Activated naive CD4-positive, alpha-beta T cell (primary cell): Measurements from ENCODE around the gene RASEF.

Experiments used
- DNase-seq, 4 experiments: peaks; one replicate each; lab custom pipeline; 2025; lab: John Stamatoyannopoulos, UW

Gene RASEF

DNA sequence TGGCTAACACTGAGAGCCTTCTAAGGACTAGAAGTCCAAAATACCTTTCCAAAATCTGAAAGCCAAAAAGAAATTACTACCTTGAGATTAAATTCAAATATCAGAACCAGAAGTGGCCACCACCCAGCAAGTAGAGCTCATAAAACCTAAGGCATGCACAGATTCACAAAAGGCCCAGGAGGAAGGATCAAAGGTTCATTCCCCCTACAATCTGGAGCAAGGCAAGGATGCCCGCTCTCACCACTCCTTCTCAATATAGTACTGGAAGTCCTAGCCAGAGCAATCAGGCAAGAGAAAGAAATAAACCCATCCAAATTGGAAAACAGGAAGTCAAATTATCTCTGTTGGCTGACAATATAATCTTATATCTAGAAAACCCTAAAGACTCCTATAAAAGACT is 6.0 kb downstream of the RASEF start:
- no peak for DNase-seq

DNA sequence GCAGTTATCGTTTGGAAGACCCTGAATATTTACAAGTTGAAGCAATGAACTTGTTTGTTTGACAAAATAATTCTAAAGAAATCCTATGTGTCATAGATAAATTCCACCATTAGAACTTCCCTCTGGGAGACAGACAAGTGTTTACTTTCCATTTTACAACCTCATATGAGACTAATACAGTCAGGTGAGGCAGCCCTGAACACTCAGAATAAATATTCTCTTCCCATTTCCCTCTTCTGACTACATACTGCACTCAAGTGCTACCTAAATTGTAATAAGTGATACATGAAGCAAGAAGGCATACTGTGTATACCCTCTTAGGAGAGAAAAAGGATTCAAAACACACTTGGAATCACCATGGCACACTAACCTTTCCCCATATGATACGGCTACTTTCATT is 6.8 kb downstream of the RASEF start:
- DNase-seq, result no peak

DNA sequence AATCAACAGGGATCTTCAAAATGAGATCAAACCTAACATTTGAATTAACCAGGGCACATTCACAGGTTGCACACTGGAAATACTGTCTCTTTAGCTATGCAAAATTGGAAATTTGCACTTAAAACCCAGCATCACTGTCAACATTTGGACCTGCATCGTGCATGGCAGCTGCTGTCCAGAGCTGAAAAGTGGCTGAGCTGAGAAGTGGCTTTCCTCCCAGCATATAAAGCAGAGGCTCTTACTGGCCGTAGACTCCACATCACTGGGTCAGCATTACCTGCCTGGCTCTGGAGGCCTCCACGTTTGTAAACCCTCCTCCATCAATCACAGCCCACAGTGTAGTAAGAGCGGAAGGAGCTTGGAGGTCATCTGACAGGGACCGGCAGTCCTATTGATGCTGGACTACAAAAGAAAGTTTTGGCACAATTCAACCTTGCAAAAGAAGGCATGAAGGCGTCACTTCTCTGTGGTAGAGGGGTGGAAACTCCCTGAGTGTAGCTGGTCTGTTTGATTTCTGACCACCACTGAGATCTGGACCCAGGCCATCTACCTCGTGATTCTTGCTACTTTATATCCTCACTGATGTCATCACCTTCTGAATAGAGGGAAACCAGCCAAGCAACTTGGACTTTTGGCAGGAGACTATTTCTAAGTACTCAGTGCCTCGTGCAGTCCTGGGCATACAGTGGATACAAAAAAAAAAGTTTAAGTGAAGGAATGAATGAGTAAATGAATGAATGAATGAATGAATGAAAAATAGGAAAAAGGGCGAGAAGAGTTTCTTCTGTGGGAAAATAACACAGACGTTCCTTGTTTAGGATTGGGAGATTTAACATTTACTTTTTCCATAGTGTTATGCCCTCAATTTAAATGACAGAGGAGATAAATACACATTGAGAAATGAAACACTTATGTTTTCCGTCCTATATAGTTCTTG is 14.8 kb downstream of the RASEF start:
- no peak for DNase-seq

DNA sequence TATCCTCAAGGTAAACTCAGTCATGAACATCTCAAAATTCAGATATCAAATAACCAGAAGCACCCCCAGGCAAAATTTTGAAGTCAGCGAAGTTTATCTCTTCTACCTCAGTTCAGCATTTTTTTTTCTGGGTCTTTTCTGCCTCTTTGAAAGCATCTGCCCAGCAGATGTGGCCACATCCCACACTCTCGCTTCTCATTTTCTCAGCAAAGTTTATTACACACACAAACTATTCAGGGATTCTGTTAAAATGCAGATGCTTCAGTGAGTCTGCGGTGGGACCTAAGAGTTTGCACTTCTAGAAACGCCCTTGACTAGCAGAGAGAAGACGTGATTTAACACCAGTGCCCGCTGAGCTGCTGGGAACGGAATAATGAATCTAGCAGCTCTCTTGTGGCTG is 19.3 kb downstream of the RASEF start:
- no peak for DNase-seq

DNA sequence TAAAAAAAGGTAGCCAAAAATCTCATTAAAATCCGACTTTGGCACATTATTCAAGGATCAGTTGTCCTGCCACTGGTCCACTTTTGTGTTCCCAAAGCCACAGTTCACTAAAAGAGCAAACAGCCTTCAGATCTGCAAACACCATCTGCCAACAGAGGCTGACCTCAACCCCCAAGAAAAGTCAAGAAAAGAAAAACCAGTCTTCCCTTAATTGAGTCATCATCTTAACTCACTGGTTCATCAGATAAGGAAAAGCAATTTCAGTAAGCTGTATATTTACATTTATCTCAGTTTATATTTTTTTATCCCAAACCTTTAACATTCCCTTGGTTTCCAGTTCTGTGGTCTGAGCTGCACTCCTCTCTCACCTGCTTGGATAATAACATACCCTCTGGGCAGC is 21.2 kb downstream of the RASEF start:
- DNase-seq, result no peak

DNA sequence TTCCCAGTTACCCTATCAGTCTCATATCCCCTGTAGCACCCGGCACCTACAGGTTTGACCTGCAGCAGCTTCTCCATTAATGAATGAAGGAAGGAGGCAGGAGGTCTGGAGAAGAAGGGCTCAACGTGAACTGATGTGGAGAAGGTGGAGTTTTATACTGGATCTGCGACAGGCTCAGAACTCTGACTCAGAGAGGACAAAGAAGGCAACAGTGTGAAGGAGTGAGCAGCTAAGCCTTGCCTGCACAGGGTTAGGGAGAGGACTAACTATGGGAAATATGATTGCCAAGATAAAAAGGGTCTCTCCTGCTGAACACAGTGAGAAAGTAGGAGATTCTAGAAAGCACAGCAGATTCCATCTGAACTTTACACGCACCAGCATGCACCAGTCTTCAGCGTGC is 23.6 kb downstream of the RASEF start:
- DNase-seq, result no peak

DNA sequence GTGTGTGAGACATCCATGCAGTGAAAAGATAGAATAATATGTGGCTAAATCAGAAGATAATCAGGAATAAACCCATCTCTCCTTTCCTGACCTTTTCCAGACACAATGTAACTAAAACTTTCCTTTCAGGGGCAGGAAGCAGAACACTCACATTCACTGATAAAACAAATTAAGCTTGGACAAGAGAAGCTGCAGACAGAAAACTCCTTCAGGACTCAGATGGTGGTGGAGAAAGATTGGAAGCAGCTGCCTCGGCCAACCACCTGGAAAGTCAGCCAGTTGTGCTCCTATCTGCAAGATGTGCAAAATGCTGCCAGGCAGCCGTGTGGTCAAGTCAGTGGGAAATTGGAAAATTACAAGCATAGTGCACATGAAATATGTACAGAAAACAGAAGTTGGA is 26.9 kb downstream of the RASEF start:
- DNase-seq, result no peak

DNA sequence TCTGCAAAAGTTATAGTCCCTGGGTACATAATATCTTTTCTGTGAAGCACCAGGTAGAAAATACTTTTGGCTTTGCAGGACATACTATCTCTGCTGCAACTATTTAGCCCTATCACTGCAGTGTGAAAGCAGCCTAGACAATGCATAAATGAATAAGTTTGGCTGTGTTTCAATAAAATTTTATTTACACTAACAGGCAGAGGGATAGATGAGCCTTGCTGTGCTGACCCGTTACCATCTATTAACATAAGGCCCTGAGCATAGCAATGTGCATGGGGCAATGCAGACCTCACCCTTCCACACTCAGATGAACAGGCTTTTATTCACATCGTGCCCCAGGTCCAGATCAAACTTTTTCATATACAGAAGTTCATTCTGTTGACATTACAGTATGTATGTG is 27.8 kb downstream of the RASEF start:
- no peak for DNase-seq

DNA sequence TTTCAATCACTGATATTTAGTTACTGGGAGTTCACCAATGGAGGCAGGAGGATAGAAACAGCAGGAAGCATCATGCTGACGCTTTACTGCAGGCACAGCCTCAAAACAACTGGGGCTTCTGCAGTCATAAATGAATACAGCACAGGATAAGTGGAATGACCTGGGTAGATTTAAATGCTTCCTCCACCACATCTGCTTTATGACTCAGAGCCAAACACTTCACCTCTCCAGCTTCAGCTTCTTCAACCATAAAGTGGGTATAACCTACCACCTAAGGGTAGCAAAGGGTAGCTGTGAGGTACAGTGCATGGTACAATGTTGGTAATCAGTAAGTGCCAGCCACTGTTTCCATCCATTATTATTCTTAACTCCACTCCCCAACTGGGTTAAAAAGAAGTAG is 28.4 kb downstream of the RASEF start:
- no peak for DNase-seq

DNA sequence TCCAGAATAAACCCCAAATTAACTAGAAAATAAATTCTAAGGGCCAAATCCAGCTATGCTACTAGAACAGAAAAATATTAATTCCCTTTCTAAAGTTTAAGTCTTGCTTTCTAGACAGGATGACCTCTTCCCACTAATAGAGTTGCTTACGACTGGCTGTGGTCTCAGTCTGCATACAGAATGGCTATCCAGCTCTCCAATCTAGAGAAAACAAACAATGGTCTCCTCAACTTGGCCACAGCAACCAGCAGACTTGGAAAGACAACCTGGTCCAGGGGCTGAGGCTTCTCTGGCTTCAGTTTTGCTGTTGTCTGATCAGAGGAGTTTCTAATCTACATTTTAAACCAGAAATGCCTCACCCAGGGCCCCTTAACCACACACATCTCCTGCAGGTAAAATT is 28.9 kb downstream of the RASEF start:
- DNase-seq, result no peak

DNA sequence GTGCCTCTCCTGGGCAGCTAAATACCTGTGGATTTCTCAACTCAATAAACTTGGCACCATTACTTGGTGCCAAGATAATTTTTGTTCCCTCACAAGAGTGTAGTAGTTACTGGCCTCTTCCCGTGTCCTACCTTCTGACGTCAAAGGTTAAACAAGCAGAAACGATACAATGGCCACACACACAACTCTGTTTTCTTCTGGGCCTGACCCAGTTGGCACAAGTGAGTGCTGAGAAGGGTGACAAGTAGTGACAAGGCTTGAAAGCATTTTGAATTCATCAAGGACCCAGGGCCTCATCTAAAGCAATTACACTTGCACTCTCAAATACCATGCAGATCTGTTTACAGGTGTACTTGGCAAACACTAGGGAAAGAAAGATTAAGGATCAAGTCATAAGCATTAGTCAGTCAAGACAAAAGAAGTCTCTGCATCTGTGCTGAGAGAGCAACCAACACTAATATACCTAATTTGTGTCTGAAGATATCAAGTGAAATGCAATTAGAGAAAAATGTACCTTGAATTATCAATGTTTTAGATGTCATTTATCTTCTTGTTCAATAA is 30.8 kb downstream of the RASEF start:
- DNase-seq, result no peak

DNA sequence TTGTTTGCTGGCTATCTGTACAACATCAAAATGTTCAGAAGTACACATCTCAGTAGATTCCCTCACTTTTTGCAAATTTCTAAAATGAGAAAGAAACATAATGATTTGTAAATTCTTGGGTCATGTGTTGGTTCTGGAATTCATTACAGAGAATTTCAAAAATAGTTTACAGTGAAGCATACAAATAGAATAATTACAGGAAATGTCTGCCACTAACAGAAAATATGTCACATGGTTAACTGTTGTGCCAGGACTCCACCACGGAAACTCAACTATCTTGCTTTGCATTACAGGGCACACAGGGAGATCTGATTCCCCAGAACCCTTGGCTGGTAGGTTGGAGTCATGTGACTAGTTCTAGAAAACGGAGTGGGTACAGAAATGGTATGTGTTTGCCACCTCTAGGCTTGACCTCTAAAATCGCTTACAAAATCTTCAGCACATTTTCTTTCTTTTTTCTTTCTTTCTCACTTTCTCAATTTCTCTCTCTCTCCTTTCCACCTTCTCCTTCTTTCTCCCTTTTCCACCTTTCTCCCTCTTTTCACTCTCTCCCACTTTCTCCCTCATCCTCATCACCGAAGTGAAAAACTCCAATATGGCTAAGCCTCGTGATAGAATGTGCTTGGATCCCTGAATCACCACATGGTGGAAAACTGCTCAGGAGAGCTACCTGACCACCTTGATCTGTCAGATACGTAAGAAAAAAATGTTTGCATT is 32.4 kb downstream of the RASEF start:
- DNase-seq, result no peak

DNA sequence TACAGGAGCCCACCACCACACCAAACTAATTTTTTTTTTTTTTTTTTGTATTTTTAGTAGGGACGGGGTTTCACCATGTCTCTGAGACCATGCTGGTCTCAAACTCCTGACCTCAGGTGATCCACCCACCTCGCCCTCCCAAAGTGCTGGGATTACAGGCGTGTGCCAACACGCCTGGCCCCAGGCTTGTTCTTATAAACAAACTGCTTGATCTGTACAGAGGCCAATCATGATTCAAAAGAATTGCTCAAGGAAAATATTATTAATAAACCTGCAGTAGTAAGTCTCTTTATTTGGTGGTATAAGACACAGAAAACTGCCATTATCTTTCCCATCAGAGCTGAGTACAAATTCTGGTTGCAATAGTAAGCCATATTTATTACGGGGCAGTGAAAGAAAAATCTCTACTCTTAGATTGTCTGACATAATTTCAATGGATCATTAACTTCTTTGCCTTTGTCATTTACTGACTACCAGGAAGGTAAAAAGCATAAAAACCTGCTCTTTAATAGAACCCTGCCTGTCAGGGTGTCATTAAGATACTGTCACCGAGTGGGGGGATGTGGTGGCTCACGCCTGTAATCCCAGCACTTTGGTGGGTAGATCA is 33.3 kb downstream of the RASEF start:
- DNase-seq, result no peak

DNA sequence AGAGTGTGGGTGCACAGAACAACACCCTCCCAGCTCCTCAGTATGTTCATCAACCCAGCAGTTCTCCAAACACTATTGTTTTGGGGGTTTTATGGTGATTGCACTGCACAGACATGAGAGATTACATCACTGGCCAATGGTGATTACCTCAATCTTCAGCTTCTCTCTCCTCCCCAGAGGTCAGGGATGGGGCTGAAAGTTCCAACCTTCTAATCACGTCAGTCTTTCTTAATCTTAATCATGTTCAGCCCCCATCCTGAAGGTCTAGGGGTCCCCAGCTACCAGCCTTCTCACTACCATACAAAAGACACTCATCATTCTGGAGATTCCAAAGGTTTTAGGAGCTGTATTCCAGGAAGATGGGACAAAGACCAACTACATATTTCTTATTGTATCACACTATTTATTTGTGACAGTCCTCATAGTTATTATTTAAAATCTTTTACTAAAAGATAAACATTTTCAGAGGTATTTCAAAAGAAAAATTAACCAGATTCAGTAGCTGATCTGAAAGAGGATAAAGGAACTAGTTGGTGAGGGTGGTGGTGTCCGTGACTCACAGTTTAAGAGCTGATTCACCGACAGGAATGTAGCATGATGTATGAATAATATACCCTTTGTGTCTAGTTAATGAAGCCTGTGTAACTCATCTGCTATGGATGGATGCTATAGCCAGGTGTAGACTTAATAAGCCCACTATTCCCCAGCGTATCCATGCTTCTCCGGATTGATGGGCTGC is 35.6 kb downstream of the RASEF start:
- no peak for DNase-seq

DNA sequence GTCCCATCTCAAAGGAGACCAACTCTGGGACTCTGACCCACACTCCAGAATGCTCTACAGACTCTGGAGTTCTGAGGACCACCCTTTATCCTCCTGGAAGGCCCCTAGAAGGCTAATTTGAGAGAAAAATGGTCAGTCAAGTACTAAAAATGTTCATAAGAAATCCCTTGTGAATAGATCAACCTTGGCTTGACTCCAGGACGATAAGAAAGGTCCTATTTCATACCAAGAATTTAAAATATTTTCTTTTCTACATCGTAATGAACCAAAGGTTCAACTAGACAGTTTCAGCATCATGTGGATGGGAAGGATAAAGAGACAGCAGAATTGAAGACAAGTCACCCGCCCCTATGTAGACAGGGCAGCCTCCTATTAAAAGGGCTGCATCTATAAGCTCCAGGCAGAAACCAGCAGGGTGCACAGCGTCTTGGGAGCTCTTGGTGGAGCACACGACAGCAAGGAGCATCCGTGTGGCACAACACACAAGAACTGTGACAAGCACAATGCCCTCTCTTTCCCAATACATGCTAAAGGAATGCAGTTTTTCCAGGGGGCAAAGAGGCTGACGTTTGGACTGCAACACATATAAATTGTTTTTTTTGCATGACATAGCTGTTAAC is 38.3 kb downstream of the RASEF start:
- DNase-seq, result no peak

DNA sequence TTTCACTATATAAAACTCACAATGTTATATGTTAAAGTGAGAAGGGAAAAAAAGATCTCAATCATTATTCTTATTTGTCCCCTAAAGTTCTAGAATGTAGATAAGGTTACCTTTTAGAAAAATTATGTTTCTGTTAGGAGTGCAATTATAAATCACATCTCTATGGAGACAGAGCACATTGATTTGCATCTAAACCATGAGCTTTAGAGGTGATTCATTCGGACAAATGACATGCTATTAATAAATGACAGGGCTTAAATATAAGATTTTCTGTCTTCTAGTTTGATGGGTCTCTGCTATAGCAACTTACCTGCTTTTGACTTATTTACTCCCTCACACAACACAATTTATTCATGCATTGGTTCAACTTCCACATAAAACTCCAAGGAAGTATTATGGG is 39.8 kb downstream of the RASEF start:
- DNase-seq, result no peak

DNA sequence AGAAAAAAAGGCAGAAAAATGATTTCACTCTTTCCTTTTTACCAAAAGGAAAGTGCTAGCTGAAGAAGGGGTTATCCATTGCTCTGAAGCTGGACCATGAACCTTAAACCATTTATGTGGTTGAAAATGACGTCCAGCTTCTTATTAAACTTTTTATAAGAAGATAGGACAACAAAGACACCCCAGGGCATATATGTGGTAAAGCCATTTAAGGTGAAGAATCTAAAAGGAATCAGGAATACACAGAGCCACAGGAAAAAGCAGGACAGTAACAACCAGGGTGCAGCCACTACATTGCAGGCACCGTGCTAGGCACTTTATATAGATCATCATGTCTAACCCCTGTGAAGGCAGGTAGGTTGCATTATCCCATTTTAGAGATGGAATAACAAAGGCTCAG is 42.1 kb downstream of the RASEF start:
- DNase-seq, result no peak

DNA sequence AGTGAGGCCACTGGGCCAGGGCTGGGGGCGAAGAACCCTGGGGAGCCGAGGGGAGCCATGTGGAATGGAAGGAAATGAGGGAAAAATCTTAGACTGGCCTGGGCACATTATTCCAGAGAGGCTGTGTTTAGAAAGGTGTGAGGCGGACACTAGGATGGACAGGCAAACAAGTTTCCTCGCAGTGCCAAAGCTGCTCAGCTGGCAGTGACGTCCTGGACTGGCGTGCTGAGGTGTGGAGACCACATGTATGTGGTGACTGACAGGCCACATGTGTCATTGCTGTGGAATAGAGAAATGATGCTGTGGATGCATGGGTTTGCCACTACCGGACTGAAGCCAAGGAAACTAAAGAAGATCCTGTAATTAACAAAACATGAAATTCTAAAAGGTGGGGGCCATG is 42.6 kb downstream of the RASEF start:
- no peak for DNase-seq

DNA sequence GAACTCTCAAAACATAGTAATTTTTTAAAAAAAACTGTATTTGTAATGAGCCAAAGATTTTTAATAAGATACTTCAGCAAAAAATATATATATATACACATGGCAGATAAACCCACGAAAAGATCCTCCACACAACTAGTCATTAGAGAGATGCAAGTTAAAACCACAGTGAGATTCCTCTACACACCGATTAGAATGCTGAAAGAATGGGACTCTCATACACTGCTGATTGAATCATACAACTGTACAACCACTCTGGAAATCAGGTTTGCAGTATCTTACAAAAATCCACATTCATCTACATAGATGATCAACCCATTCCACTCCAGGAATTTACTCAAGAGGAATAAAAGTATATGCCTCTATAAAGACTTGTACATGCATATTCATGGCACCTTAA is 43.7 kb downstream of the RASEF start:
- no peak for DNase-seq

DNA sequence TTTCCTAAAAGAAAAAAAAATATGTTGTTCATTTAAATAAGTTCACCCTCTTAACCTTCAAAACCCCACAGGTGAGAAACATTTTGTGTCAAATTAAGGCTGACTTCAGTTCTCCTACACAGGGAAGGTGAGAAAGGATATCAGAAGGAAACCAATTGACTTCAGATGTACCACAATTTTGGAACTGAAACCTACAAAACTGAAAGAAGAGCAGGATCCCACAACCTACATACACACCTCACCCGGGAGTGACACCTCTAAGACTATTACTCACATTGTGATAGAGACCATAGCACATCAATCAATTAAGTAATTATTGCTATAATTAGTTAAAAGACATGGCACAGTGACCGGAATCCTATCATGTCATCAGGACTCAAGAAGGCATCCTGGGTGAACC is 47.0 kb downstream of the RASEF start:
- DNase-seq, result no peak

DNA sequence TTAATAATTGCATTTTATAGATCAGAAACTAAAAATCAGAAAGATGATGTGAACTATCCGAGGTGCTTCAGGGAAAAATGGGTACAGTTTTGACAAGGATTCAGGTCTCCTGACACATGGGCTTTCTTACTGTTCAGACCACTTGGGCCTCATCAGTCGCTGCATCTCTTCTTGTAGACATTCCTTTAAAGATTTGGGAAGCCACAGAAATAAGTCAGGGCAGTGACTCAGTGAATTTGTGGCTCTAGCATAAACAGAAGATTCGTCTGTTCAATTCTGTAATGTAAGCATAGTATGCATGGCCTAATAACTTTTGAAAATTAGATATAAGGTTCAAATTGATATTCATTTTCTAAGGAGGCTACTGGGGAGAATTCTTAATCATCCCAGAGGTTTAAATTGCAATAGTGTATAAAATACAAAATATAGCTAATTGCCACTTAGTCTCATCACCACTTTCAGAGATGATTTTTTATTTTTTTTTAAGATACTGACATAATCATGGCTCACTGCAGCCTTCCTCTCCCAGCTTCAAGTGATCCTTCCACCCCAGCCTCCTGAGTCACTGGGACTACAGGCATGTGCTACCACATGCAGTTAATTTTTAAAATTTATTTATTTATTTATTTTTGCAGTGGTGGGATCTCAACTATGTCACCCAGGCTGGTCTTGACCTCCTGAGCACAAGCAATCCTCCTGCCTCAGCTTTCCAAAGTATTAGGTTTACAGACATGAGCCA is 48.9 kb downstream of the RASEF start:
- DNase-seq, result no peak
